Measurements from ENCODE around the gene SLFNL1. TPM values are rescaled to one million over a fixed set of nuclear protein-coding genes. Genes with fewer than 3 reads are reported as not detected.

The SLFNL1 gene
- total RNA-seq, 4 donors from 2014 or later = 0.17 to 0.52 (median 0.47) TPM

DNA sequence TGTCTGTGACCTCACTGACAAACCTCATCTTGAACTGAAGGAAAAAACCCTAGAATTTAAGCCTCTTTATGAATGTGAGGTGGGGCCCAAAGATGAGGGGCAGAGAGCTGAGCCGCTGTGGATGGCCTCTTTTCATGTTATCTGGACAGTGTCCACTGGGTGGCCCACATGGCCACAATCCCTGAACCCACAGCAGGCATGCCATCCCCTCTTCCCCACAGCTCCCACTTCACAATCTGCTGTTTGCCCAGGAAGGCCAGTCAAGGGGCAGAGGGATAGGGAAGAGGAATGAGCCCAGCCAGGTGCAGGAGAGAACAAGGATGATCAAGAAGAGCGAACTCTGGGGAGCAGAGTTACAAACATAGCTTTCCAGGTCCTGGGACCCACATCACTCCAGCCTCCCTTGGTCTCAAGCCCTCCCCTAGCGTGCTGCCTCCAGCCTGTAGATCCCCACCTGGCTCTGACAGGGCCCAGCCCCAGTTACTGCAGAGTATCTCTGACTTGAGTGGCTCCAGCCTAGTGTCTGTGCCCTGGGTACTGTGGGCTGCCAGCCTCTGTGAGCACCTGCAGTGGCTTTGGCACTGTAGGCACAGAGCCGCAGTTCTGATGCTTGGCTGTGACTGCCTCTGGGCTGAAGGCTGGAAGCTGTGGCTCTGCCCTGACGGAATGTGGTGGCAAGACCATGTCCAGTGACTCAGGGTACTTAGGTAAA is 1.9 kb upstream of the SLFNL1 start:
- intact Hi-C loops (cut with DNase I) = no loop called here
- Histone ChIP-seq H3K36me3 (peaks cover 16 to 49% (median 35%) of the 10 kb centered on the region in 4 donors), H3K4me3 (no peak overlapping the region), H3K4me1 (peaks cover 8 to 15% (median 12%) of the 10 kb centered on the region in 4 donors), H3K27ac (replicated peaks in 1 of 4) (no peak overlapping the region), H3K9me3 (no peaks in the 10 kb centered on the region), H3K27me3 (no peaks in the 10 kb centered on the region)
- TF ChIP-seq, protein P1, sequence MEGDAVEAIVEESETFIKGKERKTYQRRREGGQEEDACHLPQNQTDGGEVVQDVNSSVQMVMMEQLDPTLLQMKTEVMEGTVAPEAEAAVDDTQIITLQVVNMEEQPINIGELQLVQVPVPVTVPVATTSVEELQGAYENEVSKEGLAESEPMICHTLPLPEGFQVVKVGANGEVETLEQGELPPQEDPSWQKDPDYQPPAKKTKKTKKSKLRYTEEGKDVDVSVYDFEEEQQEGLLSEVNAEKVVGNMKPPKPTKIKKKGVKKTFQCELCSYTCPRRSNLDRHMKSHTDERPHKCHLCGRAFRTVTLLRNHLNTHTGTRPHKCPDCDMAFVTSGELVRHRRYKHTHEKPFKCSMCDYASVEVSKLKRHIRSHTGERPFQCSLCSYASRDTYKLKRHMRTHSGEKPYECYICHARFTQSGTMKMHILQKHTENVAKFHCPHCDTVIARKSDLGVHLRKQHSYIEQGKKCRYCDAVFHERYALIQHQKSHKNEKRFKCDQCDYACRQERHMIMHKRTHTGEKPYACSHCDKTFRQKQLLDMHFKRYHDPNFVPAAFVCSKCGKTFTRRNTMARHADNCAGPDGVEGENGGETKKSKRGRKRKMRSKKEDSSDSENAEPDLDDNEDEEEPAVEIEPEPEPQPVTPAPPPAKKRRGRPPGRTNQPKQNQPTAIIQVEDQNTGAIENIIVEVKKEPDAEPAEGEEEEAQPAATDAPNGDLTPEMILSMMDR (IDR thresholded peaks at IDR 0.05) = peak in 1 of 3 experiments; percentile 17
- TF ChIP-seq POLR2AphosphoS5 (IDR thresholded peaks at IDR 0.05) = no peak
- DNase-seq (ENCODE audit: extremely low spot score) = no peak
- WGBS = 97% methylated on average over 3 of the region's 5 CpGs

DNA sequence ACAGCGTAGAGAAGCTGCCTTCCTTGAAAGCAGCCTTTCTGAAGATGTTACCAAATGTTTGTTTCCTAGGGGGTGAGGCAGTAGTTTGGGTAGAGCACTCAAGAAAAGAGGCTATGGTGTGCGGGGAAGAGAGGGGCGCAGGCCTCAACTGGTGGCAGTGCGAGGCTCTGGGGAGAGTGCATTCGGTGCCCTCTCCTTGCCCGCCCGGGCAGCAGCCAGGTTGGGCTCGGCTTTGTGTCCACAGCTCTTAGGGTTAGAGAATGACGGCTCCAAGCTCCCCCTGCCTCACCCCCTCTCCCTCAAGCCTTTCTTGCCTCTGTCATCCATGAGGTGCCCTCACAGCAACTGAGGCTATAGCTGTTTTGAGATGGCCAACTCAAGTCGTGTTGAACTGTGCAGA is 899 bp upstream of the SLFNL1 start:
- peaks cover 11 to 49% (median 30%) of the 10 kb centered on the region in 4 donors for H3K36me3 ChIP-seq
- no peaks in the 10 kb centered on the region for H3K27me3 ChIP-seq
- TF ChIP-seq, protein P1 (IDR thresholded peaks at IDR 0.05) = no peak
- TF ChIP-seq EP300 (IDR thresholded peaks at IDR 0.05) (no peak), POLR2AphosphoS5 (IDR thresholded peaks at IDR 0.05) (no peak), POLR2A (IDR thresholded peaks at IDR 0.05; ENCODE audit: low read depth) (no peak)
- peaks cover 8 to 15% (median 12%) of the 10 kb centered on the region in 4 donors for H3K4me1 ChIP-seq
- no peaks in the 10 kb centered on the region for H3K9me3 ChIP-seq
- no peak for DNase-seq (ENCODE audit: extremely low spot score)
- no peak overlapping the region for H3K27ac ChIP-seq (replicated peaks in 1 of 4)
- intact Hi-C loops (cut with DNase I) = no loop called here
- 90% methylated on average over 4 of the region's 10 CpGs for WGBS
- no peak overlapping the region for H3K4me3 ChIP-seq

DNA sequence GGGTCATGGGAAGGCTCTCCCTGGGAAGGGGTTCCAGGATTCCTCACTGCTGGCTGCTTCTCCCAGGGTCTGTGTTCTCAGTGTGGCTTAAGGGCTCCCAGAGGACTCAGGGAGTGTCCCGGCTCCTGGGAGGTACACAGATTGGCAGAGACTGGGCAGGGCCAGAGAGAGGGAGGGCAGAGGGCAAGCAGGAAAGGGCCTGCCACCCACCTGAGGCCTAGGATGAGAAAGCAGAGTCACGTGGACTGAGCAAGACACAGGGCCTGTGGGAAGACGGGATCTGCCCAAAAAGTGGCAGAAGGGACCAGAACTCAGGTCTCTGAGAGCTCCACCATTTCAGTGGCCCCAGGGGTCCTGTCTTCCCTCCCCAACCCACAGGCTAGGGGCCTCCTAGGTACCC is 871 bp downstream of the SLFNL1 start:
- intact Hi-C loops (cut with DNase I) = no loop called here
- TF ChIP-seq, protein P1 (IDR thresholded peaks at IDR 0.05) = no peak
- TF ChIP-seq POLR2A (IDR thresholded peaks at IDR 0.05; ENCODE audit: low read depth) = no peak
- TF ChIP-seq POLR2AphosphoS5 (IDR thresholded peaks at IDR 0.05) = no peak
- TF ChIP-seq EP300 (IDR thresholded peaks at IDR 0.05) = no peak
- no peak for DNase-seq (ENCODE audit: extremely low spot score)

DNA sequence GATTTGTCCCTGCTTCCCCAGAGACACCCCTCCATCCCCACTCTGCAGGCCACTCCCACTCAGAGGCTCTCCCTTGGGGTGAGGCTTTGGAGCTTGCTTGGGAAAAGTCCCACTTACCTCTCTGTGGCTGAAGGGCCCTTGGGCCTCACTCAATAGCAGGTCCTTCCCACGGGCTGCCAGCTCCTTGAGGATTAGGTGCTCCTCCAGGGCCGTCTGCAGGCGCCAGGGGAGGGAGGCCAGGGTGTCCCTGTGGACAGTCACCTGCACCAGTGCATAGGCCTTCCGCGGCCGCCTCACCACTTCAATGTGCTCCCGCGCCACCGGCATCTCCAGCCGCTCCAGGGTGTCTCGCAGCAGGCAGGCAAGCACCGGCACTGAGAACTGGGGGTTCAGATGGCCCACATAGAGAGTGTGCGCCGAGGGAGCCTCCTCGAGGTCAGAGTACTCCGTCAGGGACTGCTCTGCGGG is 1.4 kb downstream of the SLFNL1 start:
- WGBS = 96% methylated on average over 9 of the region's 17 CpGs
- TF ChIP-seq POLR2AphosphoS5 (IDR thresholded peaks at IDR 0.05) = no peak
- TF ChIP-seq EP300 (IDR thresholded peaks at IDR 0.05) = no peak
- TF ChIP-seq, protein P1 (IDR thresholded peaks at IDR 0.05) = no peak
- no peak for TF ChIP-seq POLR2A (IDR thresholded peaks at IDR 0.05; ENCODE audit: low read depth)
- no peak overlapping the region for H3K4me3 ChIP-seq
- peaks cover 13 to 24% (median 18%) of the 10 kb centered on the region in 4 donors for H3K4me1 ChIP-seq
- H3K27me3 ChIP-seq = no peaks in the 10 kb centered on the region
- intact Hi-C loops (cut with DNase I) = no loop called here
- no peak for DNase-seq (ENCODE audit: extremely low spot score)
- H3K36me3 ChIP-seq = peaks cover 8 to 41% (median 25%) of the 10 kb centered on the region in 4 donors
- H3K9me3 ChIP-seq = no peaks in the 10 kb centered on the region
- no peak overlapping the region for H3K27ac ChIP-seq (replicated peaks in 1 of 4)

More for the DNA sequence above, 871 bp downstream of the SLFNL1 start:
- Histone ChIP-seq H3K27me3 (no peaks in the 10 kb centered on the region), H3K36me3 (peaks cover 8 to 46% (median 27%) of the 10 kb centered on the region in 4 donors), H3K4me3 (no peak overlapping the region), H3K4me1 (peaks cover 11 to 19% (median 13%) of the 10 kb centered on the region in 4 donors), H3K9me3 (no peaks in the 10 kb centered on the region), H3K27ac (replicated peaks in 1 of 4) (no peak overlapping the region)
- no CpG with 5 or more reads among the region's 3 CpGs for WGBS

All from esophagus muscularis mucosa (tissue), 4 donors.